Erythroblast (primary cell): ENCODE results near the gene TYROBP.
"Not testable (repeated sequence)": the region's sequence is repeated elsewhere in the genome, so short reads cannot be mapped to it uniquely, and the experiment has no call there.

ENCODE experiments used
- DNase-seq, 2 experiments: peaks; one replicate each; lab custom pipeline; 2025; lab: John Stamatoyannopoulos, UW
- GATA1 ChIP-seq: IDR thresholded peaks from 2 replicates; pipeline ENCODE4 v1.6.1; 2011; ENCODE audit warnings: low read depth, mild to moderate bottlenecking, control low read depth, low read length, moderate library complexity
- POLR2A ChIP-seq: IDR thresholded peaks from 2 replicates; pipeline ENCODE4 v1.6.1; 2011; ENCODE audit warnings: mild to moderate bottlenecking, low read length

TYROBP gene

GRCh38 chr19:35885225-35885738 is 22.8 kb downstream of the TYROBP start:
- no peak for TF ChIP-seq POLR2A
- no peak for TF ChIP-seq GATA1
- DNase-seq, result no peak

GRCh38 chr19:35883882-35884281 is 24.2 kb downstream of the TYROBP start:
- TF ChIP-seq GATA1 (no peak), POLR2A (no peak)
- DNase-seq, result no peak

GRCh38 chr19:35882114-35882832 is 25.8 kb downstream of the TYROBP start:
- TF ChIP-seq POLR2A, result no peak
- TF ChIP-seq GATA1, result no peak
- DNase-seq, result peak; percentile 54 to 63

- DNase-seq, result peak; percentile 85 to 92
- TF ChIP-seq POLR2A (no peak), GATA1 (no peak)
These were observed 28.3 kb downstream of the TYROBP start for GRCh38 chr19:35879770-35880317.

GRCh38 chr19:35879068-35879467 is 29.0 kb downstream of the TYROBP start:
- TF ChIP-seq GATA1, result no peak
- TF ChIP-seq POLR2A, result no peak
- DNase-seq, result no peak

- no peak for DNase-seq
- TF ChIP-seq GATA1, result no peak
These were observed 33.6 kb downstream of the TYROBP start for GRCh38 chr19:35874392-35874930.

- no peak for TF ChIP-seq GATA1
- no peak for TF ChIP-seq POLR2A
- DNase-seq, result no peak
These were observed 35.9 kb downstream of the TYROBP start for GRCh38 chr19:35872180-35872579.

- TF ChIP-seq POLR2A, result no peak
- no peak for TF ChIP-seq GATA1
- no peak for DNase-seq
These were observed 36.5 kb downstream of the TYROBP start for GRCh38 chr19:35871611-35872010.

- no peak for DNase-seq
- TF ChIP-seq POLR2A (no peak), GATA1 (no peak)
These were observed 37.3 kb downstream of the TYROBP start for GRCh38 chr19:35870798-35871197.

- DNase-seq, result not testable (repeated sequence)
These were observed 37.9 kb downstream of the TYROBP start for GRCh38 chr19:35870124-35870736.

- TF ChIP-seq GATA1, result no peak
- TF ChIP-seq POLR2A, result no peak
- DNase-seq, result peak; percentile 87
These were observed 38.6 kb downstream of the TYROBP start for GRCh38 chr19:35869327-35870123.

GRCh38 chr19:35868823-35869326 is 39.2 kb downstream of the TYROBP start:
- TF ChIP-seq POLR2A (no peak), GATA1 (no peak)
- DNase-seq, result no peak

GRCh38 chr19:35868172-35868822 is 39.8 kb downstream of the TYROBP start, which contains the start of gene APLP1:
Gene APLP1 (plus strand): TSS chr19:35868574. CDS start chr19:35868637, 63 bp downstream.
- peak in 1 of 2 experiments; percentile 25 for DNase-seq

More at GRCh38 chr19:35868172-35868822, 39.8 kb downstream of the TYROBP start, which contains the start of gene APLP1:
- TF ChIP-seq GATA1 (no peak), POLR2A (no peak)
